Measurements from ENCODE around the gene MACO1. TPM values are rescaled to one million over a fixed set of nuclear protein-coding genes. Genes with fewer than 3 reads are reported as not detected.
A peak's percentile ranks its signal among the peaks of the same experiment; 100 is the strongest.

MACO1 gene
- total and polyA plus RNA-seq, 9 of the 15 experiments (the other 6 are each of a cell fraction or from before 2014, with no cell fraction given): 4.6 to 28.4 (median 21.7) TPM

- TF ChIP-seq ZNF778 (CRISPR knock-in tag; IDR thresholded peaks at IDR 0.05): no peak
- no peak for TF ChIP-seq IRF1 (CRISPR knock-in tag; IDR thresholded peaks at IDR 0.05; ENCODE audit: borderline replicate concordance)
- no peak for TF ChIP-seq CBX5 (IDR thresholded peaks at IDR 0.05; ENCODE audit: borderline replicate concordance, low read depth)
- TF ChIP-seq ZNF184 (CRISPR knock-in tag; IDR thresholded peaks at IDR 0.05): no peak
- TF ChIP-seq HCFC1 (IDR thresholded peaks at IDR 0.05; ENCODE audit: low read depth, low read length): no peak
- TF ChIP-seq JUNB (CRISPR knock-in tag; conservative IDR thresholded peaks at IDR 0.05): no peak
- peak; percentile 71 for TF ChIP-seq ZFP36 (IDR thresholded peaks at IDR 0.05; ENCODE audit: low read depth, low read length, partially characterized antibody)
Measured at GRCh38 chr1:25541889-25542658, 111.4 kb downstream of the MACO1 start (continued).

- Histone ChIP-seq H3K27me3 (ENCODE audit: control insufficient read depth in 2 of 2, insufficient read depth in 2 of 2, low read length in 2 of 2) (no peaks in the 10 kb centered on the region), H3K4me2 (ENCODE audit: insufficient read depth, low read length) (peak overlapping the region; percentile 32), H3K9me1 (ENCODE audit: control insufficient read depth, insufficient read depth, low read length) (peaks cover 5% of the 10 kb centered on the region), H3K36me3 (ENCODE audit: control insufficient read depth, insufficient read depth, low read length) (no peaks in the 10 kb centered on the region), H3K4me3 (peak overlapping the region; percentile 82), H3K4me1 (replicated peaks in 1 of 2; ENCODE audit: control insufficient read depth in 2 of 2, insufficient read depth in 2 of 2, low read length in 2 of 2) (peaks cover 28 to 31% of the 10 kb centered on the region in 2 experiments), H4K20me1 (replicated peaks; ENCODE audit: control insufficient read depth, insufficient read depth, low read length) (no peaks in the 10 kb centered on the region; the same call in 1 of the 2 replicates), H3K27ac (ENCODE audit: extremely low read depth, low read depth, low read length) (no peak overlapping the region), H2AFZ (ENCODE audit: low read depth, low read length) (peak overlapping the region; percentile 68), H3K79me2 (ENCODE audit: control insufficient read depth, insufficient read depth, low read length) (peaks cover 28% of the 10 kb centered on the region), H3K9me3 (replicated peaks; ENCODE audit: control insufficient read depth, insufficient read depth, low read depth, low read length) (no peaks in the 10 kb centered on the region), H3K9ac (ENCODE audit: insufficient read depth in 1 of 2, low read depth in 2 of 2, low read length in 2 of 2) (peak overlapping the region in 1 of 2 experiments; percentile 18; a peak in 2 of 4 replicates)
- in situ Hi-C loops (cut with MboI) (no loop called here), intact Hi-C loops (cut with micrococcal nuclease) (loop anchor here (5.0 to 10.0 kb wide), 2 partner anchors 152 to 254 kb away; no protein-coding TSS in a partner anchor)
- POLR2A ChIA-PET: interaction anchor here (0.6 to 1.2 kb wide), 4 partner anchors 11 to 86 kb away, joined by 3 to 5 read pairs (median 4); no protein-coding TSS in a partner anchor
- DNase-seq (ENCODE audit: extremely low read depth in 1 of 4, low spot score in 3 of 4) (no peak), ATAC-seq (no peak), FAIRE-seq (peak; percentile 15)
- 7% methylated on average over 6 of the region's 7 CpGs for WGBS (ENCODE audit: insufficient coverage, low coverage, missing lambda C conversion rate)
- BruUV-seq (replicated peaks): no TSS peak
- CTCF ChIA-PET (ENCODE audit: low intra/inter-chr PET ratio): no interaction called here
- TF ChIP-seq SREBF1 (IDR thresholded peaks at IDR 0.05; ENCODE audit: borderline replicate concordance, low read depth, low read length): no peak
- TF ChIP-seq DACH1 (IDR thresholded peaks at IDR 0.05; ENCODE audit: partially characterized antibody): peak; percentile 63
- peak; percentile 75 for TF ChIP-seq LCOR (CRISPR knock-in tag; IDR thresholded peaks at IDR 0.05)
- peak; percentile 71 for TF ChIP-seq ZNF12 (CRISPR knock-in tag; IDR thresholded peaks at IDR 0.05)
- TF ChIP-seq CC2D1A (IDR thresholded peaks at IDR 0.05): peak; percentile 73
- TF ChIP-seq SMAD1 (IDR thresholded peaks at IDR 0.05; ENCODE audit: low read depth, low read length, partially characterized antibody): peak; percentile 17
- TF ChIP-seq ZNF24 (IDR thresholded peaks at IDR 0.05): 0 out of 2 replicates have a peak, but pooled peaks have one; percentile 7
- no peak for TF ChIP-seq CHD1 (IDR thresholded peaks at IDR 0.05; ENCODE audit: low read length)
- 0 out of 2 replicates have a peak, but pooled peaks have one; percentile 59 for TF ChIP-seq BRD4 (IDR thresholded peaks at IDR 0.05)
- TF ChIP-seq UBTF (IDR thresholded peaks at IDR 0.05; ENCODE audit: borderline replicate concordance in 1 of 2, low read depth in 2 of 2, low read length in 2 of 2): no peak
- 0 out of 2 replicates have a peak, but pooled peaks have one; percentile 18 for TF ChIP-seq ZBTB7A (IDR thresholded peaks at IDR 0.05; ENCODE audit: borderline replicate concordance, control insufficient read depth, low read depth, low read length)
- 0 out of 2 replicates have a peak, but pooled peaks have one; percentile 37 for TF ChIP-seq FOSL1 (tag; conservative IDR thresholded peaks at IDR 0.05)
- peak; percentile 99 for TF ChIP-seq SMARCA5 (IDR thresholded peaks at IDR 0.05)
Measured at GRCh38 chr1:25543005-25543424, 112.3 kb downstream of the MACO1 start.

Measured in K562 (cell line).